GM12878 (cell line): ENCODE data around the gene NT5C3A. TPM values are rescaled to one million over a fixed set of nuclear protein-coding genes. Genes with fewer than 3 reads are reported as not detected.

Experiments used
- ATAC-seq: fragments of 200-7000 bp; cut with Tn5 transposase; 3 replicates; pipeline ENCODE4 v1.9.1; 2020; ENCODE audit warnings: mild to moderate bottlenecking, moderate library complexity
- BruUV-seq: library from RNA; stranded (reverse); fragments of 400-500 nt; replicated peaks from 2 replicates; lab custom pipeline; 2021; lab: Mats Ljungman, UMichigan
- CTCF ChIA-PET: fragments of 300-600 bp; sonication (Branson Sonifier 250); formaldehyde crosslinking; extraction: SDS; loops from one replicate; lab custom pipeline; 2021; ENCODE audit warnings: inconsistent platforms; lab: Yijun Ruan, JAX
- POLR2A ChIA-PET: fragments of 350-600 bp; formaldehyde crosslinking; extraction: SDS; loops from one replicate; lab custom pipeline; 2021; ENCODE audit warnings: inconsistent platforms; lab: Charles Lee
- RAD21 ChIA-PET: fragments of 300-600 bp; sonication (Branson Sonifier 250); formaldehyde crosslinking; loops from one replicate; lab custom pipeline; 2023; ENCODE audit warnings: antibody characterized with exemption; ENCODE audit not compliant: unreplicated experiment; lab: Charles Lee
- SMC1A ChIA-PET: fragments of 300-600 bp; sonication (Branson Sonifier 250); formaldehyde crosslinking; loops from one replicate; lab custom pipeline; 2023; ENCODE audit not compliant: unreplicated experiment, uncharacterized antibody; lab: Charles Lee
- DNase-seq: peaks from one replicate; pipeline ENCODE4 v3.0.0-alpha.2; 2011; ENCODE audit warnings: low read depth, low spot score
- FAIRE-seq: peaks from 3 replicates; lab custom pipeline; 2011; peaks lifted over from hg19 to GRCh38; lab: Jason Lieb, UNC
- H2AFZ ChIP-seq: 2 replicates; pipeline ENCODE4 v1.6.0; 2011; ENCODE audit warnings: low read depth, low read length, control low read depth; ENCODE audit not compliant: control insufficient read depth
- H3K27ac ChIP-seq: 2 replicates; pipeline ENCODE4 v1.5.1; 2011; ENCODE audit warnings: control low read depth; ENCODE audit not compliant: control insufficient read depth, insufficient read depth
- H3K27me3 ChIP-seq, 2 experiments: replicated peaks in 1 of 2; 2 replicates each; pipeline versions ENCODE4 v1.6.0 to v1.6.1; 2011; ENCODE audit warnings: low read length in 1 of 2; ENCODE audit not compliant: control insufficient read depth in 2 of 2, insufficient read depth in 2 of 2
- H3K36me3 ChIP-seq, 2 experiments: 2 replicates each; pipeline ENCODE4 v1.5.1; 2011; ENCODE audit warnings: low read length in 1 of 2; ENCODE audit not compliant: control insufficient read depth in 2 of 2, insufficient read depth in 2 of 2
- H3K4me1 ChIP-seq: 2 replicates; pipeline ENCODE4 v1.6.1; 2011; ENCODE audit warnings: mild to moderate bottlenecking, low read length, moderate library complexity, mixed read lengths; ENCODE audit not compliant: control insufficient read depth, insufficient read depth
- H3K4me2 ChIP-seq: 2 replicates; pipeline ENCODE4 v1.6.0; 2011; ENCODE audit warnings: control low read depth; ENCODE audit not compliant: control insufficient read depth, insufficient read depth
- H3K4me3 ChIP-seq: fragments of 200-600 bp; sonication (generic); 2 replicates; pipeline ENCODE4 v1.5.1; 2016
- H3K79me2 ChIP-seq: 2 replicates; pipeline ENCODE4 v1.6.0; 2011; ENCODE audit warnings: low read length; ENCODE audit not compliant: control insufficient read depth, insufficient read depth
- H3K9ac ChIP-seq: 2 replicates; pipeline ENCODE4 v1.8.0; 2011; ENCODE audit warnings: low read length, control low read depth, mixed read lengths; ENCODE audit not compliant: control insufficient read depth, insufficient read depth
- H3K9me3 ChIP-seq: replicated peaks from 3 replicates; pipeline ENCODE4 v1.5.1; 2011; ENCODE audit warnings: mild to moderate bottlenecking, low read length; ENCODE audit not compliant: control insufficient read depth, insufficient read depth
- H4K20me1 ChIP-seq: 2 replicates; pipeline ENCODE4 v1.6.0; 2011; ENCODE audit not compliant: control insufficient read depth, insufficient read depth
- EP300 ChIP-seq, 2 experiments: fragments of 150-350 bp in 1 of 2; IDR thresholded peaks; 2 replicates each; pipeline ENCODE4 v1.6.1; 2011 to 2012; ENCODE audit warnings: low read depth in 2 of 2, low read length in 2 of 2, borderline replicate concordance in 1 of 2, improper control_type of control experiment in 1 of 2, inconsistent platforms in 1 of 2; ENCODE audit not compliant: control insufficient read depth in 1 of 2
- NR2C2 ChIP-seq: IDR thresholded peaks from 2 replicates; pipeline ENCODE4 v1.6.1; 2011; ENCODE audit warnings: borderline replicate concordance, low read depth; ENCODE audit not compliant: control insufficient read depth, insufficient read length
- PAX5 ChIP-seq: IDR thresholded peaks from 2 replicates; pipeline ENCODE4 v1.6.1; 2011; ENCODE audit warnings: low read depth, low read length, borderline replicate concordance
- RFX5 ChIP-seq: IDR thresholded peaks from 2 replicates; pipeline ENCODE4 v1.6.1; 2011; ENCODE audit warnings: low read depth, low read length, improper control_type of control experiment
- WGBS: methylation state at CpG from one replicate; pipeline ENCODE4 v1.1.6; 2016; ENCODE audit warnings: low lambda C conversion rate; ENCODE audit not compliant: insufficient replicate concordance, insufficient coverage; ENCODE audit errors: missing lambda C conversion rate; 5-methylcytosine and 5-hydroxymethylcytosine counted together
- in situ Hi-C: fragments of 300-500 bp; cut with MboI; formaldehyde crosslinking; loops from 9 replicates; pipeline ENCODE4 v1.14.3; 2018; ENCODE audit warnings: mixed read lengths
- intact Hi-C: fragments of 100-400 bp; cut with micrococcal nuclease; formaldehyde crosslinking; loops from one replicate; pipeline ENCODE4 v1.14.2; 2022; ENCODE audit not compliant: unreplicated experiment
- polyA plus RNA-seq, 11 experiments: library from polyadenylated mRNA; depleted of rRNA in 4 of 11; unstranded in 6 of 11; stranded (reverse) in 5 of 11; fragments of >200 nt; fragmentation: Nextera tagmentation in 4 of 11; fragmentation: Illumina TruSeq in 1 of 11; extraction: Ambion mirVana in 4 of 11; extraction: Trizol in 1 of 11; gene quantifications; 1 replicate in 1 of 11; 2 replicates in 10 of 11; pipeline versions ENCODE4 v1.2.1 to v1.2.3, GENCODE V29; 2011 to 2016; ENCODE audit warnings: inconsistent platforms in 2 of 11, missing spikeins in 2 of 11, low read depth in 1 of 11
- total RNA-seq, 4 experiments: library from RNA; depleted of rRNA in 3 of 4; stranded (reverse); fragments of >200 nt in 3 of 4; fragmentation: Illumina TruSeq in 1 of 4; extraction: Trizol in 1 of 4; gene quantifications; 2 replicates each; pipeline versions ENCODE4 v1.2.1 to v1.2.3, GENCODE V29; 2013 to 2021
- TF ChIP-seq, protein P1 (sequence below): fragments of 450-650 bp; IDR thresholded peaks from 2 replicates; pipeline ENCODE4 v1.6.1; 2016; ENCODE audit warnings: mild to moderate bottlenecking, moderate library complexity, borderline replicate concordance

NT5C3A gene
- total and polyA plus RNA-seq, 10 of the 15 experiments (the other 5 are each of a cell fraction or from before 2014, with no cell fraction given), result 53.0 to 111 (median 71.4) TPM

DNA sequence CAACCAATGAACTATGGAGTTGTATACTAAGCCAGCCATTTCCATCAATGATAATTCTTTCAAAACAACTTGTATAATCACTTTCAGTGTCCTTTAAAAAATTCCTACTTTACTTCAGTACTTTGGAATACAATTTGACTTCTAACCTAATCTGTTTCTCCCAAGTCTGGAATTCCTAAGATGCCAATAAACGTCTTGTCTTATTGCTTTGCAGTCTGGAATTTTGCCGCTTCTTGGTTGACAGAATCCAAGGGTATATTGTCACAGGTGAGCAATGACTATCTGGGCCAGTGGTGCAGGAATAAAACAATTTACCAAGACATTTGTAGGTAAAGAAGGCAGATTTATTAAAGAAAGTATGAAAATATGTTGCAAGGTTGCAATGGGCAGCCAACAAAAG is 24.8 kb upstream of the NT5C3A start:
- no peak for DNase-seq
- no peak overlapping the region for H3K9ac ChIP-seq
- no peak overlapping the region for H3K4me2 ChIP-seq
- ChIA-PET POLR2A (interaction anchor here (0.5 kb wide), 1 partner anchor 16 kb away, joined by 3 read pairs; no protein-coding TSS in a partner anchor), SMC1A (no interaction called here), CTCF (interaction anchor here (4.5 kb wide), 1 partner anchor 20 kb away, joined by 14 read pairs; no protein-coding TSS in a partner anchor), RAD21 (no interaction called here)
- H3K27me3 ChIP-seq, result no peaks in the 10 kb centered on the region
- H4K20me1 ChIP-seq, result no peaks in the 10 kb centered on the region
- H3K4me1 ChIP-seq, result no peaks in the 10 kb centered on the region
- FAIRE-seq, result no peak
- H2AFZ ChIP-seq, result no peak overlapping the region
- no TSS peak for BruUV-seq
- WGBS, result 24% methylated on average over 2 of the region's 2 CpGs
- H3K9me3 ChIP-seq, result no peaks in the 10 kb centered on the region
- H3K79me2 ChIP-seq, result no peaks in the 10 kb centered on the region
- in situ Hi-C loops (no loop called here), intact Hi-C loops (no loop called here)
- no peak overlapping the region for H3K4me3 ChIP-seq
- no peak overlapping the region for H3K27ac ChIP-seq
- no peak for ATAC-seq
- TF ChIP-seq RFX5 (no peak), PAX5 (no peak), EP300 (IDR thresholded peaks at IDR 0.05; ENCODE audit: borderline replicate concordance in 1 of 2, control insufficient read depth in 1 of 2, low read depth in 2 of 2, low read length in 2 of 2) (no peak), NR2C2 (no peak)
- TF ChIP-seq, protein P1, sequence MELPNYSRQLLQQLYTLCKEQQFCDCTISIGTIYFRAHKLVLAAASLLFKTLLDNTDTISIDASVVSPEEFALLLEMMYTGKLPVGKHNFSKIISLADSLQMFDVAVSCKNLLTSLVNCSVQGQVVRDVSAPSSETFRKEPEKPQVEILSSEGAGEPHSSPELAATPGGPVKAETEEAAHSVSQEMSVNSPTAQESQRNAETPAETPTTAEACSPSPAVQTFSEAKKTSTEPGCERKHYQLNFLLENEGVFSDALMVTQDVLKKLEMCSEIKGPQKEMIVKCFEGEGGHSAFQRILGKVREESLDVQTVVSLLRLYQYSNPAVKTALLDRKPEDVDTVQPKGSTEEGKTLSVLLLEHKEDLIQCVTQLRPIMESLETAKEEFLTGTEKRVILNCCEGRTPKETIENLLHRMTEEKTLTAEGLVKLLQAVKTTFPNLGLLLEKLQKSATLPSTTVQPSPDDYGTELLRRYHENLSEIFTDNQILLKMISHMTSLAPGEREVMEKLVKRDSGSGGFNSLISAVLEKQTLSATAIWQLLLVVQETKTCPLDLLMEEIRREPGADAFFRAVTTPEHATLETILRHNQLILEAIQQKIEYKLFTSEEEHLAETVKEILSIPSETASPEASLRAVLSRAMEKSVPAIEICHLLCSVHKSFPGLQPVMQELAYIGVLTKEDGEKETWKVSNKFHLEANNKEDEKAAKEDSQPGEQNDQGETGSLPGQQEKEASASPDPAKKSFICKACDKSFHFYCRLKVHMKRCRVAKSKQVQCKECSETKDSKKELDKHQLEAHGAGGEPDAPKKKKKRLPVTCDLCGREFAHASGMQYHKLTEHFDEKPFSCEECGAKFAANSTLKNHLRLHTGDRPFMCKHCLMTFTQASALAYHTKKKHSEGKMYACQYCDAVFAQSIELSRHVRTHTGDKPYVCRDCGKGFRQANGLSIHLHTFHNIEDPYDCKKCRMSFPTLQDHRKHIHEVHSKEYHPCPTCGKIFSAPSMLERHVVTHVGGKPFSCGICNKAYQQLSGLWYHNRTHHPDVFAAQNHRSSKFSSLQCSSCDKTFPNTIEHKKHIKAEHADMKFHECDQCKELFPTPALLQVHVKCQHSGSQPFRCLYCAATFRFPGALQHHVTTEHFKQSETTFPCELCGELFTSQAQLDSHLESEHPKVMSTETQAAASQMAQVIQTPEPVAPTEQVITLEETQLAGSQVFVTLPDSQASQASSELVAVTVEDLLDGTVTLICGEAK, result no peak
- H3K36me3 ChIP-seq, result no peaks in the 10 kb centered on the region
